ENCODE measurements around the gene TMEM154. TPM values are rescaled to one million over a fixed set of nuclear protein-coding genes. Genes with fewer than 3 reads are reported as not detected.

TMEM154 gene
- polyA plus RNA-seq, 3 donors = 0.58 to 1.4 (median 1.1) TPM

Other genes with a start within 250 kb of the TMEM154 start
- 10 to 100 TPM; 24.8 to 32.5 (median 28.8) TPM for gene FBXW7, start 143.9 kb downstream of the TMEM154 start, polyA plus RNA-seq (ENCODE audit: insufficient read length in 3 of 3)
- 1 to 10 TPM; 1.5 to 2.6 (median 2.2) TPM for gene TIGD4, start 99.7 kb upstream of the TMEM154 start, polyA plus RNA-seq (ENCODE audit: insufficient read length in 3 of 3)
- 10 to 100 TPM; 35.7 to 36.8 (median 35.8) TPM for gene ARFIP1, start 100.0 kb upstream of the TMEM154 start, polyA plus RNA-seq (ENCODE audit: insufficient read length in 3 of 3)

All from renal pelvis (tissue), 3 donors.